Neuron (in vitro differentiated cells): ENCODE measurements around the gene ZNF491.
A peak's percentile ranks its signal among the peaks of the same experiment; 100 is the strongest.
"Not testable (repeated sequence)": the region's sequence is repeated elsewhere in the genome, so short reads cannot be mapped to it uniquely, and the experiment has no call there.

Experiments used
- H2AFZ ChIP-seq: one replicate; pipeline ENCODE4 v1.6.1; 2013; ENCODE audit warnings: low read depth, mild to moderate bottlenecking, inconsistent platforms, low read length, moderate library complexity
- H3K27me3 ChIP-seq: one replicate; pipeline ENCODE4 v1.6.1; 2013; ENCODE audit warnings: low read length; ENCODE audit not compliant: insufficient read depth
- H3K36me3 ChIP-seq: one replicate; pipeline ENCODE4 v1.6.1; 2013; ENCODE audit warnings: low read length; ENCODE audit not compliant: insufficient read depth
- H3K4me1 ChIP-seq: one replicate; pipeline ENCODE4 v1.6.1; 2013; ENCODE audit warnings: low read length; ENCODE audit not compliant: insufficient read depth
- H3K4me3 ChIP-seq: 2 replicates; pipeline ENCODE4 v1.5.1; 2013; ENCODE audit warnings: mild to moderate bottlenecking, low read length, moderate library complexity
- H3K9me3 ChIP-seq: one replicate; pipeline ENCODE4 v1.6.1; 2013; ENCODE audit warnings: low read length

ZNF491 gene

DNA sequence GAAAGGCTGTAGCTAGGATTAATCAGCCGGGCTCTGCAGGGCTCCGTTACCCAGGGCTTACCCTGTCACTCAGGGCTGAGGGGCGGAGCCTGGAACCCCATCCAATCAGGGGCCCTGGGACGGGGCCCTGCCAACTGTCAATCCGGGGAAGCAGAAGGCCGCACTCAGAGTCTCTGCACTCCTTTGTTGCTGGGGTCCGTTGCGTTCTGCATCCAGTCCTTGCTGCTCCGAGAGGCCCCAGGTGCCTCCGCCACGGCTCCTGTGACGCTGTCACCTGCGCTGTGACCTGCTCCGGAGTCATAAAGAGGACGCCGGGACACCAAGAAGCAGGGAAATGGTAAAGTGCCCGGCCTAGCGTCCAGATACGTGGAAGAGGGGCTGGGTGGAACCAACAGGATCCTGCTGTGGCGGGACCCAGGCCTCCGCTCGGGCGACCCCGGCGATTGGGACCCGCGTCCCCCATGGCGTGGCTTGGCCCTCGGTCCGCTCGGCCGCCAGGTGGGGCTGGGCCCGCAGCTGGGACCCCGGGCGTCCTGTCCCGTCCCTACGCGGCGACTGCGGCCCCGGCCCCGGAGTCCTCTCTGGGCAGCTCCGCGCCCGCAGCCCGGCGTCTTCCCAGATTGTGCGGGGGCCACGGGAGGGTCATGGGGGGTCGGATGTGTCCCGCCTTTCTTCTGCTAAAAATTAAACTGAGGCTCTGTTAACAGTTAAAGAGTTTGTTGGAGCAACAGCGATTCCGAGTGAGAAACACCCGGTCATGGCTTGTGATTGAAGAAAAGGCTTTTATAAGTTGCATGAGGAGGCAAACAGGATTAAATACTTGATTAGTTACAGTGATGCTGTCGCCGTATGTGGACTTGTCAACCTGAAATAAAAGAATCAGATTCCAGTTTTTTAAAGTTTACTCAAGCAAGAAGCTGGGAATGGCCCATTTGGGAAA, at the start of gene ZNF491:
Gene ZNF491, plus strand, starts transcription at position 133 of the 940 bp plus-strand sequence. CDS start 7,431 bp downstream, outside the sequence.
- Histone ChIP-seq H3K4me3 (peak within 1 kb of the TSS; percentile 94), H3K27me3 (no peaks in the 10 kb centered on the region), H3K4me1 (peaks cover 14% of the 10 kb centered on the region), H3K36me3 (peaks cover 9% of the 10 kb centered on the region), H3K9me3 (peaks cover 13% of the 10 kb centered on the region), H2AFZ (peak within 1 kb of the TSS; percentile 63)

DNA sequence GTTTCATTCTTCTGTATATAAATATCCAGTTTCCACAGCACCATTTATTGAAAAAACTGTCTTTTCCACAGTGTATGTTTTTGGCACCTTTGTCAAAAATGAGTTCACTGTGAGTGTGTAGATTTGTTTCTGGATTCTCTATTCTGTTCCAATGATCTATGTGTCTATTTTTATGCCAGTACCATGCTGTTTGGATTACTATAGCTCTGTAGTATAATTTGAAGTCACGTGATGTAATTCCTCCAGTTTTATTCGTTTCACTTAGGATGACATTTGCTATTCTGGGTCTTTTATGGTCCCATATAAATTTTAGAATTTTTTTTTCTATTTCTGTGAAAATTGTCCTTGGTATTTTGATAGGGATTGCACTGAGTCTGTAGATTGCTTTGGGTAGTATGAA, 48.6 kb upstream of the ZNF491 start:
- H2AFZ ChIP-seq: no peak overlapping the region
- no peaks in the 10 kb centered on the region for H3K9me3 ChIP-seq
- H3K27me3 ChIP-seq: no peaks in the 10 kb centered on the region
- H3K4me3 ChIP-seq: no peak overlapping the region
- no peaks in the 10 kb centered on the region for H3K4me1 ChIP-seq
- H3K36me3 ChIP-seq: no peaks in the 10 kb centered on the region

DNA sequence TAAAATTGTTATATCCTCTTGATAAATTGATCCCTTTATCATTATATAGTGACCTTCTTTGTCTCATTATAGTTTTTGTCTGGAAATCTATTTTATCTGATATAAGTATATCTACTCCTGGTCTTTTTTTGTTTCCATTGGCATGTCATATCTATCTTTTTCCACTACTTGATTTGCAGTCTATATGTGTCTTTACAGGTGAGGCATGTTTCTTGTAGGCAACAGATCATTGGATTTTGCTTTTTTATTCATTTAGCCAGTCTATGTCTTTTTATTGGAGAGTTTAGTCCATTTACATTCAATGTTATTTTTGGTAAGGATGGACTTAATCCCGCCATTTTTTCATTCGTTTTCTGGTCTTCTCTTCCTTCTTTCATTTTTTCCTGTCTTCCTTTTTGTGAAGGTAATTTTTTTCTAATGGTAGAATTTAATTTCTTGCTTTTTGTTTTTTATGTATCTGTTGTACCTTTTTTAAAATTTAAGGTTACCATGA, 46.0 kb upstream of the ZNF491 start:
- no peaks in the 10 kb centered on the region for H3K36me3 ChIP-seq
- H3K4me1 ChIP-seq: no peaks in the 10 kb centered on the region
- H3K4me3 ChIP-seq: no peak overlapping the region
- H3K27me3 ChIP-seq: no peaks in the 10 kb centered on the region
- peaks cover 11% of the 10 kb centered on the region for H3K9me3 ChIP-seq
- H2AFZ ChIP-seq: no peak overlapping the region

DNA sequence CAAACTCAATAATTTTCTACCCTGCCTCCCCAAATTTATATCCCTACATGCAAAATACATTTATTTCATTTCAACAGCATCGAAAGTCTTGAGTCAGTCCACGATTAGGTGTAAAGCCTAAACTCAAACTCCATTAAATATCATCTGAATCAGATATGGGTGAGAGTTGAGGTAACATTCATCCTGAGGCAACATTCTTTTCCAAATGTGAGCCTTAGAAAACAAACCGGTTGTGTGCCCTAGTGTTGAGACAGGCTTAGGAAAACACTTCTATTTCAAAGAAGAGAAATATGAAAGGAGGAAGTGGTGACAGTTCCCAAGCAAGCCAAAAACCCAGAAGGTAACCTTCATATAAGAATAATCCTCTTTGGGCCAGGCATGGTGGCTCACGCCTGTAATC, 43.7 kb upstream of the ZNF491 start:
- no peaks in the 10 kb centered on the region for H3K4me1 ChIP-seq
- H2AFZ ChIP-seq: no peak overlapping the region
- peaks cover 11% of the 10 kb centered on the region for H3K9me3 ChIP-seq
- no peaks in the 10 kb centered on the region for H3K36me3 ChIP-seq
- H3K4me3 ChIP-seq: no peak overlapping the region
- no peaks in the 10 kb centered on the region for H3K27me3 ChIP-seq

DNA sequence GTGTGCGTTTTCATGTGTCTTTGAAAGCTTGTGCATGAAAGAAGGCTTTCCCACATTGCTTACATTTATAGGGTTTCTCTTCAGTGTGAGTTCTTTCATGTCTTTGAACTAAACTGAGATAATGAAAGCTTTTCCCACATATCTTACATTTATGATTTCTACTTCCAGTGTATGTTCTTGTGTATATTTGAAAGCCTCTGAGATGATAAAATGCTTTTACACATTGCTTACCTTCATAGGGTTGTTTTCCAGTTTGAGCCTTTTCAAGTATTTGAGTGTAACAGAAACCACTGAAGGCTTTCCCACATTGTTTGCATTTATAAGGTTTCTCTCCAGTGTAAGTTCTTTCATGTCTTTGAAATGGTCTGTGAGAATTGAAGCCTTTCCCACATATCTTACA, 41.4 kb upstream of the ZNF491 start:
- no peaks in the 10 kb centered on the region for H3K36me3 ChIP-seq
- no peaks in the 10 kb centered on the region for H3K4me1 ChIP-seq
- no peaks in the 10 kb centered on the region for H3K27me3 ChIP-seq
- peaks cover 11% of the 10 kb centered on the region for H3K9me3 ChIP-seq
- no peak overlapping the region for H2AFZ ChIP-seq
- H3K4me3 ChIP-seq: no peak overlapping the region

DNA sequence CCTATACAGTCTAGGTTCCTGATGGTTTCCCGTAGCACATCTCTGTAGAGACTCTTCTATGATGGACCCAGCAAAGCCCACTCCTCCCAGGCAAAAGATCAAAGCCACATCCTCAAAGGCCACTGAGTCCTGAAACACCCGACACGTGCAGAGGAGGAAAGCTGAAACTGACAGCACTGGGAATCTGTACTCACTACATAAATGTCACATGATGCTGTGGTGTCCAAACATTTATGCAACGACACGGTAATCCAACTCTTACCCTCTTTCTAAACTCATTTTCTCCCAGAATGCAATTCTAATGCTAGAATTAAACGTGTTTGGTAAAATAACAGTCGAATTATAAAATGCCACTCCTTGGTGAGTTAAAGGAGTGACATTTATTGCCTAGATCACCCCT, 38.5 kb upstream of the ZNF491 start:
- Histone ChIP-seq H2AFZ (no peak overlapping the region), H3K4me1 (no peaks in the 10 kb centered on the region), H3K27me3 (no peaks in the 10 kb centered on the region), H3K36me3 (no peaks in the 10 kb centered on the region), H3K4me3 (no peak overlapping the region), H3K9me3 (peaks cover 11% of the 10 kb centered on the region)

DNA sequence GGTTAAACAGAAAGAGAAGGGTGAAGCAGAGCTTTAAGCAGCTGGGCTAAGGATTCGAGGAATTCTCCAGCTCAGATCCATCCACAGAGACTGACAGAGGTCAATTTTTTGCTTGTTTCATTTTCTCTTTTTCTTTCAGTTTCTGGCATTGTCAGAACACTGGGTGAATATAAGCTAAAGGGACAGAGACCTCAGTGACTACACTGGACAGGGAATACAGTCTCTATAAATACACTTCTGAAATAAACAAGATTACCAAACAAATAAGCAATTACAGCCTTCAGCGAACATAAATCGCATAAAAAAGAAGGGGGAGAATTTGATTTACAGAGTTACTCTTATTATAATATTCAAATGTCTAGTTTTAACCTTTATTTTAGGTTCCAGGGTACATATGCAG, 35.2 kb upstream of the ZNF491 start:
- Histone ChIP-seq H3K36me3 (no peaks in the 10 kb centered on the region), H3K9me3 (no peaks in the 10 kb centered on the region), H2AFZ (no peak overlapping the region), H3K27me3 (no peaks in the 10 kb centered on the region), H3K4me3 (no peak overlapping the region), H3K4me1 (peaks cover 7% of the 10 kb centered on the region)

DNA sequence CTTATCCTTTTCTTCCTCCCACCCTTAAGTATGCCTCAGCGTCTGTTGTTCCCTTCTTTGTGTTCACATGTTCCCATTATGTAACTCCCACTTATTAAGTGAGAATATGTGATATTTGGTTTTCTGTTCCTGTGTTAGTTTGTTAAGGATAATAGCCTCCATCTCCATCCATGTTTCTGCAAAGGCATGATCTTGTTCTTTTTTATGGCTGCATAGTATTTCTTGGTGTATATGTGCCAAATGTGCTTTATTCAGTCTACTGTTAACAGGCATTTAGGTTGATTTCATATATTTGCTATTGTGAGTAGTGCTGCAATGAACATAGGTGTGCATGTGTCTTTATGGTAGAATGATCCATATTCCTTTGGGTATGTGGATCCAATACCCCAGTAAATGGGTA, 34.7 kb upstream of the ZNF491 start:
- Histone ChIP-seq H2AFZ (no peak overlapping the region), H3K4me3 (no peak overlapping the region), H3K4me1 (peaks cover 11% of the 10 kb centered on the region), H3K36me3 (peaks cover 1% of the 10 kb centered on the region), H3K9me3 (no peaks in the 10 kb centered on the region), H3K27me3 (no peaks in the 10 kb centered on the region)

DNA sequence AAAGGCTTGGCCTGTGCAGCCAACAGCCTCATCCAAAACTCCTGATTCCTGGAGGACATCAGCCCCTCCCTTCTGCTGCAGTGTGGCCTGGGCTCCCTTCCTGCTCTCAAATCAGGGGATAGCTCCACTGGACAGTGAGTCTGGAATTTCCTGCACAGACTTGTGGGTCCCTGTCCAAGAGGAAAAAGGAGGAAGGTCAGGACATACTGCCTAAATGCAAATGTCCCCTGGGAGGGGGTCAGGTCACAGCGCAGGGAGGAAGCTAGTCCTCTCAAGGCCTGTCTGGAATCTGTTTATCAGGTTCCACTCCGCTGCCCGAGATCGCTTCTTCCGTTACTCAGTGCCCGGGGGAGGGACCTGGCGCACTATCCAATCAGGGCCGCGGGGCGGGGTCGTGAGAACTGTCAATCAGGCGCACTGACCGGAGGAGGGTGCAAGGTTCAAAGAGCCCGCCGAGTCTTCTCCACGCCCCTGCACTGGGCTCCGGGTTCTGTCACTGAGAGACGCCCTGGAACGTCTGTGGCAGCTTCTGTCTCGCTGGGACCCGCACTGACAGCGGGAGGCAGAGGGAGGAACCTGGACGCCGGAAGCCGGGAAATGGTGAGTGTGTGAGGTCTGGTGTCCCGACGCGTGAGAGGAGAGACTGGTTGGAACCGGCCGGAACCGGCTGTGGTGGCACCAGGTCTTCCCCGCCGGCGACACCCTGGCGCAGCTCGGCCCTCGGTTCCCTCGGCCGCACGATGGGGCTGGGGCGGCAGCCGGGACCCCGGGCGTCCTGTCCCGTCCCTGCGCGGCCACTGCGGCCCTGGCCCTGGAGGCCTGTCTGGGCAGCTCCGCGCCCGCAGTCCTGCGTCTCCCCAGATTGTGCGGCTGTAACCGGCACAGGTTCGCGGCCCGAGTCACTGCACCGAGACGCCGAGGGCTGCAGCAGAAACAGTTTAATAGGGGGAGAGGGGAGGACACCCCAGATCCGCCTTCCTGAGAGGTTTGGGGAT, 31.4 kb upstream of the ZNF491 start, which contains the start of gene ZNF441:
Gene ZNF441, plus strand, starts transcription at position 404 of the 995 bp plus-strand sequence. Its CDS starts 194 bp downstream, at position 598.
- peaks cover 13% of the 10 kb centered on the region for H3K9me3 ChIP-seq
- peak within 1 kb of the TSS; percentile 86 for H3K4me3 ChIP-seq
- peaks cover 9% of the 10 kb centered on the region for H3K36me3 ChIP-seq
- no peak within 1 kb of the TSS for H2AFZ ChIP-seq
- peaks cover 12% of the 10 kb centered on the region for H3K4me1 ChIP-seq
- no peaks in the 10 kb centered on the region for H3K27me3 ChIP-seq

DNA sequence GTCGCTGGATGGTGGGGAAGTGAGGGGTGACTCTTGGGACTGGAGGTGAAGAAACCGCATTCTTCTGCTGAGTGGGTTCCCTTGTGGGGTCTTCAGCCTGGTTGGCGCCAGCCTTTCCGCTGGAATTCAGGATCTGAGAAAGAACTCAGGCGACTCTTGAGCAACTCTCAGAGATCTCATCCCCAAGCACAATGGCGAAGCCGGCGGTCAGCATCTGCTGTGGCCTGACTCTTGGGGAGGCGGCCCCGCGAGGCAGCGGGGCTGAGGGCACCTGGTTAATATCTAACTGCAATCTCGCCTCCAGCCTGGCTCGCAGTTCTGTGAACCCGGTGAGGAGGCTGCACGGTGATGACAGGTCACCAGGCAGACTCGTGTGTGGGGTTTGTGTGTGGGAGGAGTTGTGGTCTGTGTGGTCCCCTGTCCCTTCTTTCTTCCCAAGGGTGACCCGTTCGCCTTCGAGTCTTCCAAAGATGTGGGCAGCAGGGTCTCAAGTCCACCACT, 30.6 kb upstream of the ZNF491 start:
- no peaks in the 10 kb centered on the region for H3K27me3 ChIP-seq
- H3K4me3 ChIP-seq: peak overlapping the region; percentile 86
- H3K9me3 ChIP-seq: peaks cover 19% of the 10 kb centered on the region
- H3K4me1 ChIP-seq: peaks cover 12% of the 10 kb centered on the region
- peaks cover 9% of the 10 kb centered on the region for H3K36me3 ChIP-seq
- H2AFZ ChIP-seq: no peak overlapping the region

DNA sequence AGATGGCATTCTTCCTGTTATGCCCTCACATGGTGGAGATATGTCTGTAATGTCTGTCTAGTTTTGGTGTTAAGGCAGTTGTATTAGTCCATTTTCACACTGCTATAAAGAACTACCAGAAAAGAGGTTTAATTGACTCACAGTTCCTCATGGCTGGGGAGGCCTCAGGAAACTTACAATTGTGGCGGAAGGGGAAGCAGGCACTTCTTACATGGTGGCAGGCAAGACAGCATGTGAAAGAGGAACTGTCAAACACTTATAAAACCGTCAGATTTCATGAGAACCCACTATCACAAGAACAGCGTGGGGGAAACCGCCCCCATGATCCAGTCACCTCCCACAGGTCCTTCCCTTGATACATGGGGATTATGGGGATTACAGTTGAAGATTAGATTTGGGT, 28.3 kb upstream of the ZNF491 start:
- no peaks in the 10 kb centered on the region for H3K27me3 ChIP-seq
- H3K9me3 ChIP-seq: peaks cover 22% of the 10 kb centered on the region
- no peak overlapping the region for H3K4me3 ChIP-seq
- H2AFZ ChIP-seq: no peak overlapping the region
- peaks cover 9% of the 10 kb centered on the region for H3K36me3 ChIP-seq
- H3K4me1 ChIP-seq: peaks cover 12% of the 10 kb centered on the region

DNA sequence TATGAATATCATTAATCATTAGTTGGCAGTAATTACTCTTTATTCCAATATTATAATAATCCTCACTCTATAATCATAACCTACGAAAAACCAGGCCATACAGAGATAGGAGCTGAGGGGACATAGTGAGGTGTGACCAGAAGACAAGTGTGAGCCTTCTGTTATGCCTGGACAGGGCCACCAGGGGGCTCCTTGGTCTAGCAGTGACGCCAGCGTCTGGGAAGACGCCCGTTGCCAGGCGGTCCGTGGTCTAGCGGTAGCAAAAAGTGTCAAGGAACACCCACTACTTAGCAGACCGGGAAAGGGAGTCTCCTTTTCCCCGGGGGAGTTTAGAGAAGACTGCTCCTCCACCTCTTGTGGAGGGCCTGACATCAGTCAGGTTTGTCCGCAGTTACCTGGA, 26.8 kb upstream of the ZNF491 start:
- H3K4me3 ChIP-seq, H3K36me3 ChIP-seq, H3K27me3 ChIP-seq, H2AFZ ChIP-seq, H3K4me1 ChIP-seq: not testable (repeated sequence)
- H3K9me3 ChIP-seq: peaks cover 32% of the 10 kb centered on the region
